Activated naive CD8-positive, alpha-beta T cell treated with anti-CD3 and anti-CD28 coated beads, Interleukin-2, amount 10 ng/mL, durations not matched to agents 7 days and 5 days (primary cell): ENCODE results near the gene PDZRN3. TPM values are rescaled to one million over a fixed set of nuclear protein-coding genes. Genes with fewer than 3 reads are reported as not detected.

Experiments
- ATAC-seq: fragments of 150-1000 bp; cut with Tn5 transposase; one replicate; pipeline ENCODE4 v1.10.0; 2021; ENCODE audit warnings: low read depth, moderate library complexity
- POLR2A ChIA-PET: fragments of 350-600 bp; sonication (Branson Sonifier 250); formaldehyde crosslinking; loops from one replicate; lab custom pipeline; 2021; ENCODE audit warnings: antibody characterized with exemption; lab: Charles Lee
- DNase-seq: peaks from one replicate; pipeline ENCODE4 v3.0.0; 2021
- H3K27ac Mint-ChIP-seq: one replicate; pipeline ENCODE4 v1.8.0; 2022; ENCODE audit warnings: mild to moderate bottlenecking, mixed read lengths
- H3K27me3 Mint-ChIP-seq: one replicate; pipeline ENCODE4 v1.8.0; 2022; ENCODE audit warnings: mild to moderate bottlenecking, moderate library complexity, mixed read lengths
- H3K36me3 Mint-ChIP-seq: one replicate; pipeline ENCODE4 v1.8.0; 2021; ENCODE audit warnings: mild to moderate bottlenecking, mixed read lengths
- H3K4me1 Mint-ChIP-seq: one replicate; pipeline ENCODE4 v1.8.0; 2021; ENCODE audit warnings: mixed read lengths
- H3K4me3 Mint-ChIP-seq: one replicate; pipeline ENCODE4 v1.8.0; 2022; ENCODE audit warnings: mild to moderate bottlenecking, moderate library complexity, mixed read lengths
- H3K9me3 Mint-ChIP-seq: one replicate; pipeline ENCODE4 v1.8.0; 2021; ENCODE audit warnings: mixed read lengths
- total RNA-seq, 2 experiments: library from RNA; stranded (reverse); gene quantifications; one replicate each; pipeline ENCODE4 v1.2.3, GENCODE V29; 2021

The PDZRN3 gene
- total RNA-seq, 2 experiments from 2014 or later: not detected

DNA sequence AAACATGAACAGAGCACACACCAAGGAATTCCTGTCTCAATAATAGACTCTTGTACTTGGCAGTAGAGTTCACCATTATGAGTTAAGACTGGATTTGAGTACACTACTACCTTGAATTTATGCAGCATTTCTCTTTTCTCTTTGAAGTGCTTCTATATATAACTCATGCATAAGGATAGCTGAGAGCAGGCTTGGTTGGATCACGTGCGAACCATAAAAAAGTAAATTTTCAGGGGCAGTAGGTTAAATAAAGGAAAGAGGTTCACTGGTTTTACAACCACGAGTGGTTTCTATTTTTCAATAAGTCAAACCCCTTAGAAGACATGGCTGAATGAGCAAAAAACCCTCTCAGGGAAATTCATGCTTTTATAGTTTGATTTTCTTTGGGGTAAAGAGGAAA lies 28.6 kb upstream of the PDZRN3 start:
- Mint-ChIP-seq H3K9me3 (no peaks in the 10 kb centered on the region), H3K36me3 (no peaks in the 10 kb centered on the region), H3K27me3 (no peaks in the 10 kb centered on the region), H3K4me3 (no peak overlapping the region), H3K27ac (no peak overlapping the region), H3K4me1 (no peaks in the 10 kb centered on the region)
- DNase-seq: no peak
- POLR2A ChIA-PET: no interaction called here
- no peak for ATAC-seq

DNA sequence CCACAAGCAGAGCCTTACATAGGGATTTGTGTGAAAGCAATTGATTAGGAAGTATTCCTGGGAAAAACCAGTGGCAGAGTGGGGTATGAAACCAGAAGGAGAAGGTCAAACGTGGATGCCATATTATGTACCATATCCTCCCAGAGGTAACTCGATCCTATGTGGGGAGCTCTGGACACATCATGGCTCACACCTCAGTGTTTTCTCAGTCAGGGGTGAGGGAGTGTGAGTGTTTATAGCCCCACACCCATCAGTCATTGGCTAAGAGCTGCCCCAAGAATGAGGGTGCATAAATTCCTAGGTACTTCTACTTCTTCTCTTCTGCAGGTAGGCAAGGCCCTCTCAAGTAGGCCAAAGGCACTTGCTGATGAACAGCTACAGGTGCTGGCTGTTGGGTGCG lies 28.2 kb upstream of the PDZRN3 start:
- H3K27me3 Mint-ChIP-seq: no peaks in the 10 kb centered on the region
- POLR2A ChIA-PET: no interaction called here
- DNase-seq: no peak
- no peaks in the 10 kb centered on the region for H3K4me1 Mint-ChIP-seq
- ATAC-seq: no peak
- H3K9me3 Mint-ChIP-seq: no peaks in the 10 kb centered on the region
- no peak overlapping the region for H3K27ac Mint-ChIP-seq
- H3K4me3 Mint-ChIP-seq: no peak overlapping the region
- H3K36me3 Mint-ChIP-seq: no peaks in the 10 kb centered on the region

DNA sequence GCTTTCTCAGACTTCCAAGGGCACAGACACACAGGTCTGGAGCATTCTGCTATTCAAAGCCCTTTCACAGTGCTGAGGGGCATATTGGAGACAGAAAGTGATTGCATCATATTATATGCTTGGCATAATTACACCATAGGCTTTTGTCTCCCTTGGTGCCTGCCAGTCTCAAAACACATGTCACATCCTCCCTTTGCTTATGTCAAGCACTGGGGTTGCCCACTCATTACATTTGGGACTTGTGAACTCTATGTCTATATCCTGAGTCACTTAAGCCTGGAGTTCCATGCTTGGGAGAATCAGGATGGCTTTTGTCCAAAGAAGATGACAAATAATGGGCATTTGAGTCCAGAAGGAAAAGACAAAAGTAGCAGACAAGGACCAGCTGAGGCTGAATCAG lies 12.3 kb upstream of the PDZRN3 start:
- no peak for ATAC-seq
- H3K9me3 Mint-ChIP-seq: no peaks in the 10 kb centered on the region
- POLR2A ChIA-PET: no interaction called here

DNA sequence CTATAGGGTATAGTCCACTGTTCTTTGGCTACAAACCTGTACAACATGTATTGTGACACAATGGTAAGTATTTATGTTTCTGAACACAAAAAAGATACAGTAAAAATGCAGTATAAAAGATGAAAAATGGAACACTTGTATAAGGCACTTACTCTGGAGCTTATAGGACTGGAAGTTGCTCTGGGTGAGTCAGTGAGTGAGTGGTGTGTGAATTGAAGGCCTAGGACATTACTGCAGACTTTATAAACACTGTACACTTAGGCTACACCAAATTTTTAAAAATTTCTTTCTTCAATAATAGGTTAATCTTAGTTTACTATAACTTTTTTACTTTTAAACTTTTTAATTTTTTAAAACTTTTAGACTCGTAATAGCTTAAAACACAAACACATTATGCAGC lies 10.5 kb upstream of the PDZRN3 start:
- no peaks in the 10 kb centered on the region for H3K27me3 Mint-ChIP-seq
- DNase-seq (no peak), ATAC-seq (no peak)
- H3K9me3 Mint-ChIP-seq: no peaks in the 10 kb centered on the region
- H3K4me1 Mint-ChIP-seq: no peaks in the 10 kb centered on the region
- no peaks in the 10 kb centered on the region for H3K36me3 Mint-ChIP-seq
- POLR2A ChIA-PET: no interaction called here
- H3K4me3 Mint-ChIP-seq: no peak overlapping the region
- no peak overlapping the region for H3K27ac Mint-ChIP-seq

More for the DNA sequence above, 12.3 kb upstream of the PDZRN3 start:
- Mint-ChIP-seq H3K27me3 (no peaks in the 10 kb centered on the region), H3K36me3 (no peaks in the 10 kb centered on the region), H3K4me3 (no peak overlapping the region), H3K4me1 (no peaks in the 10 kb centered on the region), H3K27ac (no peak overlapping the region)
- DNase-seq: no peak

DNA sequence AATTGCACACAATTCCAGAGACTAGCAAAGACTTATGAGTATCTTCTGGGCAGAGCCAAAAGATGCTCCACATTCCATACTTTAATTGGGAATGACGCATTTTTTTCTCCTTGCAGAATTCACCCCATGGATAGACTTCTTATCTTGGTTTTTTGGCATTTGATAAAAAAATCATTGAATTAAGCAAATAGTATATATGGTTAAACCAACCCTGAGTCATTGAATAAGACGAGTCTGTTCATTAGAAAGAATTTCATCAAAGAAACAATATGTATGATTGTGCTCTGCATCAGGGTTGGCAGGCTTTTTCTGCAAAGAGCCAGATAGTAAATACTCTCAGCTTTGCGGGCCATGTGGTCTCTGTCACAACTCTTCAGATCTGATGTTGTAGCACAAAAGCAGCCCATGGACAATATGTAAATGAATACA lies 9.2 kb upstream of the PDZRN3 start:
- POLR2A ChIA-PET: no interaction called here
- ATAC-seq (no peak), DNase-seq (no peak)
- no peaks in the 10 kb centered on the region for H3K4me1 Mint-ChIP-seq
- H3K36me3 Mint-ChIP-seq: no peaks in the 10 kb centered on the region
- no peak overlapping the region for H3K4me3 Mint-ChIP-seq
- H3K27me3 Mint-ChIP-seq: no peaks in the 10 kb centered on the region
- H3K9me3 Mint-ChIP-seq: no peaks in the 10 kb centered on the region
- H3K27ac Mint-ChIP-seq: no peak overlapping the region

DNA sequence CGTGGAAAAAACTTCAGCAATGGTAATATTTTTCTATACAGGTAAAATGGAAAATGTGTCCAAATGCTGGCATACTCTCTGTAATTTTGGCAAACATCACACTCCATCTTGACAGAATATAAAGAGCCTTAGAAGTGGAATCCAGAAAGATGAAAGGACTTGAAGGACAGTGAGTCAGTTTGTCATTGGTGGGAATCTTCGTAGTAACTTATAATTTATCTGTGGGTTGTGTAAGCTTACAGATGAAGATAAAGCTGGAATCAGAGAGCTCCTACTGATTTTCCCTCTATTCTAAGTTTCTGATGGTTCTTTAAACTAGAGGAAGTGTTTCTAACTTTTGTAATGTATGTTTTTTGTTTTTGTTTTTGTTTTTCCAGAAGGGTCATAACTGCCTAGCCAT lies 8.7 kb upstream of the PDZRN3 start:
- Mint-ChIP-seq H3K4me1 (no peaks in the 10 kb centered on the region), H3K27ac (no peak overlapping the region), H3K27me3 (no peaks in the 10 kb centered on the region), H3K9me3 (no peaks in the 10 kb centered on the region), H3K4me3 (no peak overlapping the region), H3K36me3 (no peaks in the 10 kb centered on the region)
- POLR2A ChIA-PET: no interaction called here
- ATAC-seq (no peak), DNase-seq (no peak)

DNA sequence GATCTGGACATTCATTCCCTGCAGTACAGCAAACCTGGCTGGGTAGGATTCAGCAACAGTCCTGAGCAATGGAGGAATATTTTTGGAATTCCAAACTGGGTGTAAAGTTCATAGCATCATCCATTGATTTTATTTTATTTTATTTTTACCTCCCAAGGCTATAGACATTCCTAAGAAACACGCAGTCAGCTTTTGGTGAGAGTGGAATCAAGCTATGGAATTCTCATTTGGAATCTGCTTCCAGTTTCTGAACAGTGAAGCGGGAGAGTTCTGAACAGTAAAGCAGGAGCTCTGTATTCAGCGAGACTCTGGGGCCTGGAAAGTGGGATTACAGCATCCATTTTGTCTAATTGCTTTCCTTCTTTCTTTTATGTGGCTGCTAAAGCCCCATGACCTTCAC lies 1.4 kb upstream of the PDZRN3 start:
- H3K4me3 Mint-ChIP-seq: no peak overlapping the region
- ATAC-seq: no peak
- peaks cover 23% of the 10 kb centered on the region for H3K27me3 Mint-ChIP-seq

DNA sequence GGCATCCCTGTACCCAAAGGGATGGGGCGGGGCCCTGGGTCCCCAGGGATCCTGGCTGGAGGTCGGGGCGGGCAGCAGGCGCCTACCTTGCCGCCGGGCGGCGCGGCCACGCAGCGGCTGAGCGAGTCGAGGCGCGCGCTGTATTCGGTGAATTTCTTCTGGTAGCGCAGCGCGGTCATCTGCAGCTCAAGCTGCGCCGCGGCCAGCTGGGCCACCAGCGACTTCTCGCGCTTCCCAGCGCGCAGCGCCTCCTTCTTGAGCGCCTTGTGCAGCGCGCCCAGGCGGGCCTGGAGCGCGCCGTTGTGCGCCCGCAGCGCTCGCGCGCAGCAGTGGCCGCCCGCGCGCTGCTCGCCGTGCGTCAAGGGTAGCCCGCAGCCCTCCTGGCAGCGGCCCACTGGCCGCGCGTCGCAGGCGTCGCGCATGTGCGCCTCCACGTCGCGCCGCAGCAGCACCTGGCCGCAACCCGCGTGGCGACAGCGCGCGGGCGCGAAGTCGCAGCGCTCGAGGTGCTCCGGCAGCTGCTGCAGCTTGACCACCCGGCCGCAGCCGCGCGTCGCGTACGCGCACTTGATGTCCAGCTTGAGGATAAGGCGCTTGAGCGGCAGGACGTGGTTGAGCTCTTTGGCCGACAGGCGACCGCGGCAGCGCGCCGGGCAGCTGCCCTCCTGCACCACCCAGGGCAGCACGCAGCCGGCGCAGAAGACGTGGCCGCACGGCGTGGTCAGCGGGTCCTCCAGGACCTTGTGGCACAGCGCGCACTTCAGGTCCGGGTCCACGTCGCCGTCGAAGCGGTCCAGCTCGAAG lies 522 bp downstream of the PDZRN3 start:
- no peak for DNase-seq
- Mint-ChIP-seq H3K9me3 (no peaks in the 10 kb centered on the region), H3K27ac (no peak overlapping the region), H3K27me3 (peaks cover 23% of the 10 kb centered on the region), H3K4me3 (no peak overlapping the region), H3K4me1 (no peaks in the 10 kb centered on the region), H3K36me3 (no peaks in the 10 kb centered on the region)
- POLR2A ChIA-PET: no interaction called here
- no peak for ATAC-seq

More for the DNA sequence above, 1.4 kb upstream of the PDZRN3 start:
- H3K4me1 Mint-ChIP-seq: no peaks in the 10 kb centered on the region
- H3K27ac Mint-ChIP-seq: no peak overlapping the region
- no peaks in the 10 kb centered on the region for H3K36me3 Mint-ChIP-seq
- no peaks in the 10 kb centered on the region for H3K9me3 Mint-ChIP-seq
- DNase-seq: no peak
- POLR2A ChIA-PET: no interaction called here

DNA sequence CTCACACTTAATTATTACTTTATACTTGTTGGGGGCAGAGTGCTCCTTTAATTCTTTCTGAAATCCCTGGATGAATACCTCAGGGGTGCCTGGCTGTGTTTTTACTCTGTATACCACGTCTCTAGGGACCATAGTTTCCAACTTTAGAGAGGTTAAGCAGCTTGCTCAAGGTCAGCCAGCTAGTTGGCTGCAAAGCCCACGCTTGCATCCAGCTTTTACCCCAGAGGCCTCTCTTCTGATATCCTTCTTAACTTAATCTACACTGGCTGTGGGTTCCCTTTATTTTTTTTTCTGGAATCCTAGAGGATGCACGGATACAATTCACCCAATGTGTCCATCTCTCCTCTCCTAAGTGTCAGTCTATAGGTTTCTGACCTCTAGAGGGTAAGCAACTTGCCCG lies 1.4 kb downstream of the PDZRN3 start:
- Mint-ChIP-seq H3K9me3 (no peaks in the 10 kb centered on the region), H3K27ac (no peak overlapping the region), H3K4me3 (no peak overlapping the region), H3K36me3 (no peaks in the 10 kb centered on the region), H3K4me1 (no peaks in the 10 kb centered on the region), H3K27me3 (peaks cover 23% of the 10 kb centered on the region)
- DNase-seq (no peak), ATAC-seq (no peak)
- POLR2A ChIA-PET: no interaction called here

DNA sequence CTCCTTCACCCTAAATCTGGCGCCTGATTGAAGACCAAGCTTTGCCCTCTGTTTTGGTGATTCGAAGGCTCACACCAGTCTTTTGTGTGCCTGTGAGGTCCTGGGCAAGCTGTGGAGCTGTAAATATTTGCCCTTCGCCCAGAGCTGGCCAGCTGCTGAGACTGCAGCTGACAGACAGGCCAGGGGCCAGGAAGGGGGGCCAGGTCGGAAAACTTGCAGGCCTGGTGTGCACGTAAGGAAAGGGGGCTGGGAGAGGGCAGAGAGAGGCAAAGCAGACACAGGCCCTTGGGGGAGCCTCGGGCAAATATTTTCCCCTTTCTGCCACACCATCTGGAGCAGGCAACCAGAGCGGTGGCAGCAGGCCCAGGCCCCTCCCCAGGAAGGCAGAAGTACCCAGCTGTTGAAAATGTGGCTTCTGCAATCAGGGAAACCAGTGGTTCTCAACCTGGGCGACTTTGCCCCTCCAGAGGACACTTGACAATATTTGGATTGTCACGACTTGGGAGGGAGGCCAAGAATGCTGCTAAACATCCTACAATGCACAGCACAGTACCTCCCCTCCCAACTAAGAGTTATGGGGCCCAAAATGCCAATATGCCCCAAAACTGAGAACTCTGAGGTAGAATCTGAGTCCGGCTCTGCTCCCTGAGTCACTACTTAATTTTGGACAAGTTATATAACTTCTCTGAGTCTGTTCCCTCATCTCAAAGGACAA lies 2.5 kb downstream of the PDZRN3 start:
- DNase-seq (no peak), ATAC-seq (no peak)
- Mint-ChIP-seq H3K27ac (no peak overlapping the region), H3K4me1 (no peaks in the 10 kb centered on the region), H3K9me3 (no peaks in the 10 kb centered on the region), H3K4me3 (no peak overlapping the region), H3K27me3 (peaks cover 23% of the 10 kb centered on the region), H3K36me3 (no peaks in the 10 kb centered on the region)
- POLR2A ChIA-PET: no interaction called here

DNA sequence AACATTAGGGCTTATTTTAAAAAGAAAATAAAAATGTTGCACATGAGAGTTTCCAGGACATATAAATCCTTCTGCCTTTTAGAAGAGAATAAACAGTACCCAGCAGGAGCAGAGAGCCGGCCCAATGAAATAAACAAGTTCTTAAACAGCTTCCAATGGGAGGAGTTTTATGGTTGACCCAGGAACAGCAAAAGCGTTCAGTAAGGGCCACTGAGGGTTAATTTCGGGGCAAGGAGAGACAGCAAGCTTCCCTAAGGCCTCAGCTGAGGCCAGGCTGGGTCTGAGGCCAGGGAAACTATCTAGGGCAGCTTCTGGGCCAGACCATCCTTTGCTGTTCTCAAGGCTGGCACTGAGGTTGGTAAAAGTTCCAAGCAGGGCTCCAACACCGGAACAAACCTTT lies 3.4 kb downstream of the PDZRN3 start:
- H3K27me3 Mint-ChIP-seq: peaks cover 23% of the 10 kb centered on the region
- no peaks in the 10 kb centered on the region for H3K4me1 Mint-ChIP-seq
- H3K36me3 Mint-ChIP-seq: no peaks in the 10 kb centered on the region
- POLR2A ChIA-PET: no interaction called here
- DNase-seq (no peak), ATAC-seq (no peak)
- no peaks in the 10 kb centered on the region for H3K9me3 Mint-ChIP-seq
- no peak overlapping the region for H3K4me3 Mint-ChIP-seq
- no peak overlapping the region for H3K27ac Mint-ChIP-seq

DNA sequence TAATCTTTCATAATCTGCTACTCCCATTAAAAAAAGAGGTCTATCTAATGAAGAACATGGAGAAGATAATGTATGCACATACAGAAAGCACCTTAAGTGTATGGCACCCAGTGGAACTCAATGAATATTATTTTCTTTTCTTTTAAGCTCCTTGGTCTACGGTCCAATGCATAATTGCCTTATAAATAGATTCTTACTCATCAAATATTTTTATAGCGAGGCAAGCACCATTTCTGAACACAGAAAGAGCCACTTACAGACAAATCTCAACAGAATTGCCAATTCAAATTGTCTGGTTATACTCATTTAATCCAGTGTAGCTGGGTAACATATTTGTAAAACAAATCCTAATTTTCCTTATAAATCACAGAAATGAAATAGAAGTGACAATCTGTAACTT lies 6.3 kb downstream of the PDZRN3 start:
- Mint-ChIP-seq H3K27me3 (peaks cover 9% of the 10 kb centered on the region), H3K27ac (no peak overlapping the region), H3K4me1 (no peaks in the 10 kb centered on the region), H3K36me3 (no peaks in the 10 kb centered on the region), H3K4me3 (no peak overlapping the region), H3K9me3 (no peaks in the 10 kb centered on the region)
- ATAC-seq (no peak), DNase-seq (no peak)
- POLR2A ChIA-PET: no interaction called here

DNA sequence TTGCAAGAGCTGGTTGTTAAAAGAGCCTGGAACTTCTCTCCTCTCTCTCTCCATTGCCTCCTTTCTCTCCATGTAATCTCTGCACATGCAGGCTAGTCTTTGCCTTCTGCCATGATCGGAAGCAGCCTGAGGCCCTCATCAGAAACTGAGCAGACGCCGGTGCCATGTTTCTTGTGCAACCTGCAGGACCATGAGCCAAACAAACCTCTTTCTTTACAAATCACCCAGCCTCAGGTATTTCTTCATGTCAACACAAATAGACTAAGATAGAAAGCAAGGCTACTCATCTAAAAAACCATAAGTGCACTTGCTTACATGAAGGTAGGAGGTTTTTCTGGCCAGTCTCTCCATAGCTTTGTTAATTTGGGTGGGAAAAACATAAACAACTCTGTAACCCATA lies 8.7 kb downstream of the PDZRN3 start:
- Mint-ChIP-seq H3K4me3 (no peak overlapping the region), H3K27ac (no peak overlapping the region), H3K4me1 (no peaks in the 10 kb centered on the region), H3K27me3 (peaks cover 2% of the 10 kb centered on the region), H3K36me3 (no peaks in the 10 kb centered on the region), H3K9me3 (no peaks in the 10 kb centered on the region)
- POLR2A ChIA-PET: no interaction called here
- ATAC-seq (no peak), DNase-seq (no peak)

DNA sequence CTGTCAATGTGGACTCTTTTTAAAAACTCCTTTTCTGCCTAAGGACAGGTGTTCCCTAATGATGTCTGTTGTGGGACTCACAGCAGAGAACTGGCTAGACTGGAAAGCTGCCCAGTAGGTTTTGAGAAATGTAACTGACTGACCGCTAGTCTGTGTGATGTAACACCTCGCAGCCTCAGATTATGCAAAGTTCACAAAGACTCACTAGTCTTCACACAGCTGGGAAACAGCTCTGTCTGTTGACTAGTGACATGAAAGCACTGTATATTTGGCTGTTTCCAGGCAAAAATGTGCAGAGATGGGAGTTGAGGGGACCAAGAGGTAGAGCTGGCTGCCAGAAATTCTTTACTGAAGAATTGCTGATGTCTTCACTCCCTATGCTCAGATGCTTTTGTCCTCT lies 10.3 kb downstream of the PDZRN3 start:
- peaks cover 2% of the 10 kb centered on the region for H3K27me3 Mint-ChIP-seq
- POLR2A ChIA-PET: no interaction called here
- ATAC-seq (no peak), DNase-seq (no peak)
- H3K4me3 Mint-ChIP-seq: no peak overlapping the region
- H3K36me3 Mint-ChIP-seq: no peaks in the 10 kb centered on the region
- H3K9me3 Mint-ChIP-seq: no peaks in the 10 kb centered on the region
- H3K4me1 Mint-ChIP-seq: no peaks in the 10 kb centered on the region
- H3K27ac Mint-ChIP-seq: no peak overlapping the region
